SK-N-SH (cell line): ENCODE results near the gene LRRC45. TPM values are rescaled to one million over a fixed set of nuclear protein-coding genes. Genes with fewer than 3 reads are reported as not detected.
A peak's percentile ranks its signal among the peaks of the same experiment; 100 is the strongest.

ENCODE experiments used
- CTCF ChIA-PET: fragments of 300-600, 350-600 bp; formaldehyde crosslinking; extraction: SDS; loops from one replicate; lab custom pipeline; 2021; lab: Yijun Ruan, JAX
- POLR2A ChIA-PET: fragments of 350-600 bp; sonication (Branson Sonifier 250); formaldehyde crosslinking; extraction: SDS; loops from one replicate; lab custom pipeline; 2020; ENCODE audit warnings: antibody characterized with exemption, inconsistent platforms; lab: Yijun Ruan, JAX
- DNase-seq: peaks from one replicate; pipeline ENCODE4 v3.0.0; 2012
- H2AFZ ChIP-seq: fragments of 200-600 bp; sonication (generic); 2 replicates; pipeline ENCODE4 v1.8.1; 2016; ENCODE audit warnings: antibody characterized with exemption, mild to moderate bottlenecking, low read depth
- H3F3A ChIP-seq: fragments of 200-600 bp; sonication (generic); replicated peaks from 2 replicates; pipeline ENCODE3; 2016; ENCODE audit warnings: antibody characterized with exemption, mild to moderate bottlenecking; ENCODE audit not compliant: insufficient read depth
- H3K27ac ChIP-seq, 2 experiments: fragments of 200-500 bp in 1 of 2; fragments of 200-600 bp in 1 of 2; sonication (Bioruptor generic) in 1 of 2; sonication (generic), shearing (Covaris generic) in 1 of 2; 2 replicates each; pipeline versions ENCODE4 v1.5.1 to v1.6.1; 2014 to 2016; ENCODE audit warnings: low read depth in 2 of 2, inconsistent platforms in 1 of 2, low read length in 1 of 2, mild to moderate bottlenecking in 1 of 2, mixed read lengths in 1 of 2
- H3K27me3 ChIP-seq: fragments of 200-600 bp; sonication (generic), shearing (Covaris generic); 2 replicates; pipeline ENCODE4 v1.6.1; 2016; ENCODE audit warnings: mixed run types; ENCODE audit not compliant: insufficient read depth
- H3K36me3 ChIP-seq, 2 experiments: fragments of 200-500 bp in 1 of 2; fragments of 200-600 bp in 1 of 2; sonication (Bioruptor generic) in 1 of 2; sonication (generic) in 1 of 2; replicated peaks in 1 of 2; 2 replicates each; pipeline versions ENCODE3 to v1.5.1; 2014 to 2016; ENCODE audit warnings: low read length in 1 of 2, mild to moderate bottlenecking in 1 of 2; ENCODE audit not compliant: insufficient read depth in 2 of 2, control insufficient read depth in 1 of 2
- H3K4me1 ChIP-seq, 2 experiments: fragments of 200-500 bp in 1 of 2; fragments of 200-600 bp in 1 of 2; sonication (Bioruptor generic) in 1 of 2; sonication (generic), shearing (Covaris generic) in 1 of 2; 2 replicates each; pipeline versions ENCODE4 v1.5.1 to v1.6.1; 2014 to 2016; ENCODE audit warnings: low read depth in 1 of 2, low read length in 1 of 2, mixed run types in 1 of 2; ENCODE audit not compliant: insufficient read depth in 2 of 2, control insufficient read depth in 1 of 2
- H3K4me2 ChIP-seq: fragments of 200-600 bp; sonication (generic), shearing (Covaris generic); 2 replicates; pipeline ENCODE4 v1.6.1; 2017; ENCODE audit warnings: mixed run types
- H3K4me3 ChIP-seq, 2 experiments: fragments of 200-500 bp in 1 of 2; fragments of 200-600 bp in 1 of 2; sonication (Bioruptor generic) in 1 of 2; sonication (generic), shearing (Covaris generic) in 1 of 2; 2 replicates each; pipeline versions ENCODE4 v1.5.1 to v1.8.1; 2014 to 2016; ENCODE audit warnings: low read depth in 2 of 2, inconsistent platforms in 1 of 2, low read length in 1 of 2, mild to moderate bottlenecking in 1 of 2, mixed read lengths in 1 of 2, moderate library complexity in 1 of 2
- H3K79me2 ChIP-seq: fragments of 200-600 bp; sonication (generic); 2 replicates; pipeline ENCODE4 v1.8.1; 2017; ENCODE audit warnings: mild to moderate bottlenecking; ENCODE audit not compliant: insufficient read depth
- H3K9ac ChIP-seq: fragments of 200-600 bp; sonication (generic); 2 replicates; pipeline ENCODE4 v1.6.1; 2017; ENCODE audit warnings: mixed run types
- H3K9me2 ChIP-seq: fragments of 200-600 bp; sonication (generic); 2 replicates; pipeline ENCODE4 v1.6.1; 2017; ENCODE audit warnings: mixed run types
- H3K9me3 ChIP-seq: fragments of 200-600 bp; sonication (generic); 2 replicates; pipeline ENCODE4 v1.6.1; 2017; ENCODE audit warnings: mixed run types, mild to moderate bottlenecking, moderate library complexity
- H4K20me1 ChIP-seq: fragments of 200-600 bp; sonication (generic); 2 replicates; pipeline ENCODE4 v1.6.1; 2017; ENCODE audit warnings: mild to moderate bottlenecking, mixed run types; ENCODE audit not compliant: insufficient read depth
- CHD2 ChIP-seq: fragments of 150-350 bp; IDR thresholded peaks from 2 replicates; pipeline ENCODE4 v1.6.1; 2018; ENCODE audit warnings: low read length; ENCODE audit not compliant: partially characterized antibody
- FOSL2 ChIP-seq: IDR thresholded peaks from 2 replicates; pipeline ENCODE4 v1.4.0; 2012; ENCODE audit warnings: low read depth, mild to moderate bottlenecking, moderate library complexity, borderline replicate concordance
- MXI1 ChIP-seq: IDR thresholded peaks from 2 replicates; pipeline ENCODE4 v1.6.1; 2012; ENCODE audit warnings: mild to moderate bottlenecking, low read depth, low read length, improper control_type of control experiment
- RAD21 ChIP-seq: IDR thresholded peaks from 2 replicates; pipeline ENCODE4 v1.6.1; 2012; ENCODE audit warnings: mild to moderate bottlenecking, low read length
- WGBS: methylation state at CpG from one replicate; pipeline ENCODE4 v1.1.6; 2017; ENCODE audit warnings: low lambda C conversion rate; 5-methylcytosine and 5-hydroxymethylcytosine counted together
- polyA plus RNA-seq, 3 experiments: library from polyadenylated mRNA; depleted of rRNA; stranded (reverse); fragments of >200 nt; gene quantifications; 2 replicates each; pipeline ENCODE4 v1.2.3, GENCODE V29; 2012
- TF ChIP-seq, protein P1 (sequence below): IDR thresholded peaks from 2 replicates; pipeline ENCODE4 v1.4.0; 2012; ENCODE audit warnings: low read depth, borderline replicate concordance
- TF ChIP-seq, protein P2 (sequence below): fragments of 200-600 bp; sonication (generic); IDR thresholded peaks from 2 replicates; pipeline ENCODE4 v1.6.1; 2017; ENCODE audit warnings: antibody characterized with exemption, mild to moderate bottlenecking, moderate library complexity
- TF ChIP-seq, protein P3 (sequence below): fragments of 150-350 bp; IDR thresholded peaks from 2 replicates; pipeline ENCODE4 v1.6.1; 2016; ENCODE audit warnings: mild to moderate bottlenecking, low read depth, low read length

The LRRC45 gene
- polyA plus RNA-seq, 1 of the 3 experiments (the other 2 are of a cell fraction), result 31.5 TPM

DNA sequence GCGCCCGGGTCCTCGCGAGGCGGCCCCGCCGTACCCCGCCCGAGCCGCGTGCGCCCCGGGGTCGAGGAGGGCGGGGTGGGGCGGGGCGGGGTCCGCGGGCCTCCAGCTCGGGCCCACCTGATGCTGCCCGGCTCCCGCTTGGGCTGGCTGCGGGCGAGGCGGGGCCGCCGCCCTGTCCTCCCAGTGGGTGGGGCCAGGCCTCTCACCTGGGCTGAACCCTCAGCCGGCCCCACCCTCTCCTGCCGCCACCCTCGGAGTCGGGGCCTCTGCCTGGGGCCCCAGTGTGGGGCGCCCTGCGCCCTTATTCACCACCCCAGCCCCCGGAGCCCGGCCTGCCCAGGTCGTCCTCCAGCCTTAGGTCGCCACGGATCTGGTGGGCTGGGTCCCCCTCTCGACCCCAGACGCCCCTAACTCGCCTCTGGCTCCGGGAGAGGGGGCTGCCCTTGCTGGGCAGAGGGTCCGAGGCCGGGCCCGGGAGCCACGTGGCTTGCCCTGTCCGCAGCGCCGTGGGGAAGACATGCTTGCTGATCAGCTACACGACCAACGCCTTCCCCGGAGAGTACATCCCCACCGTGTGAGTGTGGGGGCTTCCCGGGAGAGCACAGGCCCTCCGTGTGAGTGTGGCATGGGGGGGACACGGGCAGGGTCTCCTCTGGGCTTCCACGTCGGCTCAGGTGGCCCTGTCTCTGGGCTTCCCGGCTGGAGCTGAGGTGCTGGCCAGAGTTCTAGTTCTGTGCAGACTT lies 9.0 kb downstream of the LRRC45 start:
- WGBS, result 17% methylated on average over 11 of the region's 59 CpGs
- H3K4me3 ChIP-seq, result peak overlapping the region; percentile 57 to 62; a peak in 3 of 4 replicates
- H3K36me3 ChIP-seq, result peaks cover 5 to 15% of the 10 kb centered on the region in 2 experiments
- no peaks in the 10 kb centered on the region for H3K27me3 ChIP-seq
- H3K27ac ChIP-seq, result peak overlapping the region in 1 of 2 experiments; percentile 62; a peak in 2 of 4 replicates
- peaks cover 4% of the 10 kb centered on the region; the same call in 1 of the 2 replicates for H4K20me1 ChIP-seq
- CTCF ChIA-PET, result interaction anchor here (0.8 to 35.7 kb wide), 15 partner anchors 11 to 163 kb away, joined by 3 to 1216 read pairs (median 14); partner anchors contain the start of genes CENPX, LRRC45, MAFG and NOTUM
- peaks cover 34% of the 10 kb centered on the region for H3F3A ChIP-seq
- peaks cover 7 to 29% of the 10 kb centered on the region in 2 experiments for H3K4me1 ChIP-seq
- H3K79me2 ChIP-seq, result no peaks in the 10 kb centered on the region
- DNase-seq, result peak; percentile 85
- H3K9ac ChIP-seq, result peak overlapping the region; percentile 31; the same call in 1 of the 2 replicates
- H3K9me3 ChIP-seq, result no peaks in the 10 kb centered on the region
- H3K9me2 ChIP-seq, result no peaks in the 10 kb centered on the region
- no peak for TF ChIP-seq CHD2
- no peak for TF ChIP-seq RAD21
- TF ChIP-seq, protein P1, sequence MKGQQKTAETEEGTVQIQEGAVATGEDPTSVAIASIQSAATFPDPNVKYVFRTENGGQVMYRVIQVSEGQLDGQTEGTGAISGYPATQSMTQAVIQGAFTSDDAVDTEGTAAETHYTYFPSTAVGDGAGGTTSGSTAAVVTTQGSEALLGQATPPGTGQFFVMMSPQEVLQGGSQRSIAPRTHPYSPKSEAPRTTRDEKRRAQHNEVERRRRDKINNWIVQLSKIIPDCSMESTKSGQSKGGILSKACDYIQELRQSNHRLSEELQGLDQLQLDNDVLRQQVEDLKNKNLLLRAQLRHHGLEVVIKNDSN, result no peak
- TF ChIP-seq, protein P2, sequence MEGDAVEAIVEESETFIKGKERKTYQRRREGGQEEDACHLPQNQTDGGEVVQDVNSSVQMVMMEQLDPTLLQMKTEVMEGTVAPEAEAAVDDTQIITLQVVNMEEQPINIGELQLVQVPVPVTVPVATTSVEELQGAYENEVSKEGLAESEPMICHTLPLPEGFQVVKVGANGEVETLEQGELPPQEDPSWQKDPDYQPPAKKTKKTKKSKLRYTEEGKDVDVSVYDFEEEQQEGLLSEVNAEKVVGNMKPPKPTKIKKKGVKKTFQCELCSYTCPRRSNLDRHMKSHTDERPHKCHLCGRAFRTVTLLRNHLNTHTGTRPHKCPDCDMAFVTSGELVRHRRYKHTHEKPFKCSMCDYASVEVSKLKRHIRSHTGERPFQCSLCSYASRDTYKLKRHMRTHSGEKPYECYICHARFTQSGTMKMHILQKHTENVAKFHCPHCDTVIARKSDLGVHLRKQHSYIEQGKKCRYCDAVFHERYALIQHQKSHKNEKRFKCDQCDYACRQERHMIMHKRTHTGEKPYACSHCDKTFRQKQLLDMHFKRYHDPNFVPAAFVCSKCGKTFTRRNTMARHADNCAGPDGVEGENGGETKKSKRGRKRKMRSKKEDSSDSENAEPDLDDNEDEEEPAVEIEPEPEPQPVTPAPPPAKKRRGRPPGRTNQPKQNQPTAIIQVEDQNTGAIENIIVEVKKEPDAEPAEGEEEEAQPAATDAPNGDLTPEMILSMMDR, result no peak
- TF ChIP-seq, protein P3, sequence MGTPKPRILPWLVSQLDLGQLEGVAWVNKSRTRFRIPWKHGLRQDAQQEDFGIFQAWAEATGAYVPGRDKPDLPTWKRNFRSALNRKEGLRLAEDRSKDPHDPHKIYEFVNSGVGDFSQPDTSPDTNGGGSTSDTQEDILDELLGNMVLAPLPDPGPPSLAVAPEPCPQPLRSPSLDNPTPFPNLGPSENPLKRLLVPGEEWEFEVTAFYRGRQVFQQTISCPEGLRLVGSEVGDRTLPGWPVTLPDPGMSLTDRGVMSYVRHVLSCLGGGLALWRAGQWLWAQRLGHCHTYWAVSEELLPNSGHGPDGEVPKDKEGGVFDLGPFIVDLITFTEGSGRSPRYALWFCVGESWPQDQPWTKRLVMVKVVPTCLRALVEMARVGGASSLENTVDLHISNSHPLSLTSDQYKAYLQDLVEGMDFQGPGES, result no peak
- peak; percentile 62 for TF ChIP-seq MXI1
- POLR2A ChIA-PET, result interaction anchor here (0.9 to 3.4 kb wide), 3 partner anchors 10 to 123 kb away, joined by 3 to 9 read pairs (median 7); partner anchors contain the start of genes CENPX and LRRC45
- H2AFZ ChIP-seq, result no peak overlapping the region
- H3K4me2 ChIP-seq, result peak overlapping the region; percentile 81

DNA sequence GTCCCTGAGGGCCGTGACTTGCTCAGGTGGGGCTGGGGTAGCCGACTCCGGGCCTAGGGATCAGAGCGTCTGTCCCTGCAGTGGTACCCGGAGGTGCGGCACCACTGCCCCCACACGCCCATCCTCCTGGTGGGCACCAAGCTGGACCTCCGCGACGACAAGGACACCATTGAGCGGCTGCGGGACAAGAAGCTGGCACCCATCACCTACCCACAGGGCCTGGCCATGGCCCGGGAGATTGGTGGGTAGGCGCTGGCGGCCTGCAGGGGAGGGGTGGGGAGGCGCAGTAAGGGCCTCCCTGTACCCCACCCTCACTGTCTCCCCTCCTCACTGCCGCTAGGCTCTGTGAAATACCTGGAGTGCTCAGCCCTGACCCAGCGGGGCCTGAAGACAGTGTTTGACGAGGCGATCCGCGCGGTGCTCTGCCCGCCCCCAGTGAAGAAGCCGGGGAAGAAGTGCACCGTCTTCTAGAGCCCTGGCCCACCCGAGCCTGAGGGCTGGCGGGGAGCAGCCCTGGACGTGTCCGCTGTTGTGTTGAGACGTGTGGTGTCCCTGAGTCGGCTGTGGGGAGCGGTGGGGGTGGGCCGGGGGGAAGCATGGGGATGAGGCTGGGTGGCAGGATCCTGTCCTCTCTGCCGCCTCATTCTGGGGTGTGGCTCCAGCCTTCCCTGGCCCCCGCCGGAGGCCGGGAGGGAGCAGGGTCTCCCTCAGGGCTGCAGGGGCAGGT lies 10.4 kb downstream of the LRRC45 start:
- Histone ChIP-seq H3K27ac (no peak overlapping the region), H3F3A (peaks cover 35% of the 10 kb centered on the region), H3K36me3 (peaks cover 5 to 10% of the 10 kb centered on the region in 2 experiments), H3K4me1 (peaks cover 7 to 33% of the 10 kb centered on the region in 2 experiments), H3K4me3 (no peak overlapping the region), H3K9me2 (no peaks in the 10 kb centered on the region), H2AFZ (no peak overlapping the region), H3K4me2 (no peak overlapping the region), H3K9me3 (no peaks in the 10 kb centered on the region), H4K20me1 (peaks cover 4% of the 10 kb centered on the region; the same call in 1 of the 2 replicates), H3K9ac (no peak overlapping the region), H3K79me2 (no peaks in the 10 kb centered on the region), H3K27me3 (no peaks in the 10 kb centered on the region)
- ChIA-PET POLR2A (no interaction called here), CTCF (interaction anchor here (1.0 to 35.7 kb wide), 6 partner anchors 13 to 122 kb away, joined by 3 to 1216 read pairs (median 65); partner anchors contain the start of genes CENPX, DUS1L, LRRC45 and NOTUM)
- DNase-seq, result no peak
- 95% methylated on average over 38 of the region's 38 CpGs for WGBS
- no peak for TF ChIP-seq RAD21
- no peak for TF ChIP-seq FOSL2
- no peak for TF ChIP-seq MXI1
